ENCODE measurements around the gene GNAL.

GRCh38 chr18:11844436-11844835, 155.4 kb downstream of the GNAL start:
- TF ChIP-seq CTCF (IDR thresholded peaks at IDR 0.05) (no peak), POLR2A (IDR thresholded peaks at IDR 0.05) (no peak)

Measured in body of pancreas (tissue), 4 donors.